Measurements from ENCODE around the gene LGMN.

LGMN gene

DNA sequence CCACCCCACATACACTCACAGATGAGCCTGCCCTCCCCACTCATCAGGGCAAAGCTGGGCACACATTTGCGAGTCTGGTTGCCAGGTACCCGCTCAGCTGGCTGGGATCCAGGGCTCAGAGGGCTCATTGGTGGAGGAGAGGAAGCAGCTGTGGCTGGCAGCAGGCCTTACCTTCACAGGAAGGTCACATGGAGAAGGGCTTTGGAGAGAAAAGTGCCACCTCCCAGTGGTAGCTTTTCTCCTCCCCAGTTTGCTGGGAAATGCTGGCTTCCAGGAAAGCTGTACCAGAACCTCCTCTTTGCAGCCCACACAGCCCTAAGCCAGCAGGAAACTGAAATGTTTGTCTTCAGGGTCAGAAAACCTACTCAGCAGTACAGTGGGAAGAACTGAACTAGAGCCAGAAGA, 55.6 kb downstream of the LGMN start:
- DNase-seq (ENCODE audit: extremely low read depth, low read depth): no peak
- TF ChIP-seq, protein P1, sequence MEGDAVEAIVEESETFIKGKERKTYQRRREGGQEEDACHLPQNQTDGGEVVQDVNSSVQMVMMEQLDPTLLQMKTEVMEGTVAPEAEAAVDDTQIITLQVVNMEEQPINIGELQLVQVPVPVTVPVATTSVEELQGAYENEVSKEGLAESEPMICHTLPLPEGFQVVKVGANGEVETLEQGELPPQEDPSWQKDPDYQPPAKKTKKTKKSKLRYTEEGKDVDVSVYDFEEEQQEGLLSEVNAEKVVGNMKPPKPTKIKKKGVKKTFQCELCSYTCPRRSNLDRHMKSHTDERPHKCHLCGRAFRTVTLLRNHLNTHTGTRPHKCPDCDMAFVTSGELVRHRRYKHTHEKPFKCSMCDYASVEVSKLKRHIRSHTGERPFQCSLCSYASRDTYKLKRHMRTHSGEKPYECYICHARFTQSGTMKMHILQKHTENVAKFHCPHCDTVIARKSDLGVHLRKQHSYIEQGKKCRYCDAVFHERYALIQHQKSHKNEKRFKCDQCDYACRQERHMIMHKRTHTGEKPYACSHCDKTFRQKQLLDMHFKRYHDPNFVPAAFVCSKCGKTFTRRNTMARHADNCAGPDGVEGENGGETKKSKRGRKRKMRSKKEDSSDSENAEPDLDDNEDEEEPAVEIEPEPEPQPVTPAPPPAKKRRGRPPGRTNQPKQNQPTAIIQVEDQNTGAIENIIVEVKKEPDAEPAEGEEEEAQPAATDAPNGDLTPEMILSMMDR (IDR thresholded peaks at IDR 0.05; ENCODE audit: low read depth, low read length): no peak

DNA sequence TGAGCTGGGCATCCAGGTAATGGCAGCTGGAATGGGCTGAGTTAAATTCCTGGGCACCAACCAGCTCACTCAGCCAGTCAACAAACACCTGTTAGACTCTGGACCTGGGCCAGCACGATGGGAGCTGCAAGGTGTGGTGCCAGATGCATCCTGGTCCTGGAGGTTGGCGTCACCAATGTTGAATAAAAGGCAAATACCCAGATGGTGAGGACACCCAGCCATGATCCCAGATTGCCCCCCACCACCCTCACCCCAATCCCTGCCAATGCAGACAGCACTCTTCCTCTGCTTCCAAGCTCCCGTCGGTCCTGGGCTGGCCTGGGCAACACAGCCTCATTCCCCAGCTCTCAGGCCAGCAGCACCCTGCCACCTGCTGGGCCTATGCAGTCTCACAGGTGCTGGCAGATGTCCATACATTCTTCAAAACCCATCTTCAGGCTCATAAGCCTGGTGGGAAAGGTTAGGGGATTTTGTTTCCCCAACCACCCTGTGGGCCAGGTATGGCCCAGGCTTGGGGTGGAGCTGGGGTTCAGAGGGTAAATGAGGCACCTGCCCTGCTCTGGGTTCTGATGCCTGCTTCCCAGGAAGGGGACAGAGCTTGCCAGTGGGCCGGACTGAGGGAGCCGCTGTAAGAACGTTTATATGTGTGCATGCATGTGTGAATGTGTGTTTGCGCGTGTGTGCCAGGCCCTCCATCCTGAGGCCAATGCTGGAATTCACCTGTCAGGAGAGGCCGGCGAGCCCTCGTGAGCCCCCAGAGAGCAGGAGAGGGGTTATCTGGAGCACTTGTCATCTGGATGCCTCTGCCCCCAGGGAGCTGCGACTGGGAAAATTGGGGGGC, 58.0 kb downstream of the LGMN start:
- DNase-seq (ENCODE audit: extremely low read depth, low read depth): no peak
- TF ChIP-seq, protein P1 (IDR thresholded peaks at IDR 0.05; ENCODE audit: low read depth, low read length): peak; percentile 38

DNA sequence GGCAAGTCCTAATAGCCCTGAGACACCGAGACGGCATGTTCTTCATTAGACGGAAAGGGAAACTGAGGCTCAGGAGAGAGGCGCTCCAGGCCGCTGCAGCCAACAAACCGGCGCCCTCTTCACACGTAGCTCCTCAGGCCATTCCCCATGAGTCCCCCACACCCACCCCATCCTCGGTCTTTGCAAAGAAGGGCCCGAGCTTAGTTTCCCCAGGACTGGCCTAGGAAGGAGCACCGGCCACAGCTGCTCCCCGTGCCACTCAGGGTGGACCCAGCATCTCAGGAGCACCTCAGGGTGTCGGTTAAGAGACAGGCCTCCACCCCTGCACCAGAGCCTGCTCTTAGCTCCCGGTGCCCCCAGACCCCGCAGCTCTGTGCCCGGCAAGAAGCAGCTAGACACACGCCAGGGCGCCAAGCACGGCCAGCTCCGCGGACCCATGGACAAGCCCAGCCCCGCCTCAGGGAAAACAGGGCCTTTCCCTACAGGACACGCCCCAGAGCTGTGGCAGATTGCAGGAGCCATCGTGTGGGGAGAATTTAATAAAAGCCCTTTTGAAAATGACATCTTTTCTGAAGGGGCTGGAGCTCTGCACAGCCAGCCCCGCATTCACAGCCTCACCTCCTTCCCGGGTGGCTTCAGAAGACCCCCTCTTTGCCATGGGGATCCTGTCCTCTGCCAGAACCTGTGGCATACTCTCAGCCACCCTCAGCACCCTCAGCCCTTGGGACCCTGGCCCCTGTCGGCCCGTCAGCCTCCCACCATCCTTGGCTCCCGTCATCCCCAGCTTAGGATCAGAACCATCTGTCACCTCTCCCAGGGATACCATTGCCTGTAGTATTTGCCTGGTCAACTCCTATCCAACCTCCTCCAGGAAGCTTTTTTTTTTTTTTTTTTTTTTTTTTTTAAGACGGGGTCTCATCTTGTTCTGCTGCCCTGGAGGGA, 59.7 kb downstream of the LGMN start:
- no peak for DNase-seq (ENCODE audit: extremely low read depth, low read depth)
- TF ChIP-seq, protein P1 (IDR thresholded peaks at IDR 0.05; ENCODE audit: low read depth, low read length): no peak

DNA sequence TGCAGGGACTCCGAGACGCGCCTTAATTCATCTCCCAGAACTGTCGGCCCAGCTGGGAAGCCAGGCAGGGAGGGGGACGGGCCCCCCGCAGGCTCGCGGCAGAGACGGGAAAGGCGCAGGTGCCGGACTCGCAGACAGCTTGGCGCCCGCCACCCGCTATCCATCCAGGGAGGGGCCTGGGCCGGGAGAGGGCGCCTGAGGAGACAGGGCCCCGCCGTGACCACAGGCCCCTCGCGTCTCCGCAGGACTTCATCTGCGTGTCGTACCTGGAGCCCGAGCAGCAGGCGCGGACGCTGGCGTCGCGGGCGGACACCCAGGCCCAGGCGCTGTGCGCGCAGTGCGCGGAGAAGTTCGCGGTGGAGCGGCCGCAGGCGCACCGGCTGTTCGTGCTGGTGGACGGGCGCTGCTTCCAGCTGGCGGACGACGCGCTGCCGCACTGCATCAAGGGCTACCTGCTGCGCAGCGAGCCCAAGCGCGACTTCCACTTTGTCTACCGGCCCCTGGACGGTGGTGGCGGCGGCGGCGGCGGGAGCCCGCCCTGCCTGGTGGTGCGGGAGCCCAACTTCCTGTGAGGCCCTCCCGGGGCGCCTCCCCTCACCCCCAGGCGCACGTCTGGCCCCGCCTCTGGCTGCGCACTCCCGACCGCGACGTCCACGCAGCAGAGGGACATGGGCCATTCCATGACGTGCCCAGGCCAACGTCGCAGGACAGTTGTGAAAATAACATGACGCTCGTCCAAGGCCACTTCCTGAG, 60.6 kb downstream of the LGMN start:
- TF ChIP-seq, protein P1 (IDR thresholded peaks at IDR 0.05; ENCODE audit: low read depth, low read length): no peak
- DNase-seq (ENCODE audit: extremely low read depth, low read depth): no peak

DNA sequence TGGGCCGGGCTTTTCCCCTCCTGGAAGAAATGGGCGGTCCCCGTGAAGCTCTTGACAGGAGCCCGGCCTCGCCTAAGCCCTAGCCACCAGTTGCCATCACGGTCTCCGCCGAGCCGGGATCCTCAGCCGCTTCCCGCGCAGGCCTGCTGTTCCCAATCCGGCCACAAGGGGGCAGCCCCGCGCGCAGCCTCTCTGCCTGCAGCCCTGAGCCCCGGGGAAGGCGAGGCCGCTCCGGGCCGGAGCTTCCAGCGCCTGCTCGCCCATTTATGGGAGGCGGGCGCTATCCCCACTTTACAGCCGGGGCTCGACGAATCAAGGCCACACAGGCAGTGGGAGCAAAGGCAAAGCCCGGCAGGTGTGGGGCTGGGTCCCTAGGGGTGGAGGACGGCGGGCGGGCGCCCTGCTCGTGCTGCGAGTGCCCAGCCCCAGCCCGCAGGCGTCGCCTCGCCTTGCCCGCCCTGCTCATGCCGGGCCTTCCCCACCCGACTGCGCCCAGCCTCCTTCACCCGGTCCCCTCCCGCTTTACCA, 61.5 kb downstream of the LGMN start:
- peak; percentile 12 for DNase-seq (ENCODE audit: extremely low read depth, low read depth)
- TF ChIP-seq, protein P1 (IDR thresholded peaks at IDR 0.05; ENCODE audit: low read depth, low read length): peak; percentile 96

DNA sequence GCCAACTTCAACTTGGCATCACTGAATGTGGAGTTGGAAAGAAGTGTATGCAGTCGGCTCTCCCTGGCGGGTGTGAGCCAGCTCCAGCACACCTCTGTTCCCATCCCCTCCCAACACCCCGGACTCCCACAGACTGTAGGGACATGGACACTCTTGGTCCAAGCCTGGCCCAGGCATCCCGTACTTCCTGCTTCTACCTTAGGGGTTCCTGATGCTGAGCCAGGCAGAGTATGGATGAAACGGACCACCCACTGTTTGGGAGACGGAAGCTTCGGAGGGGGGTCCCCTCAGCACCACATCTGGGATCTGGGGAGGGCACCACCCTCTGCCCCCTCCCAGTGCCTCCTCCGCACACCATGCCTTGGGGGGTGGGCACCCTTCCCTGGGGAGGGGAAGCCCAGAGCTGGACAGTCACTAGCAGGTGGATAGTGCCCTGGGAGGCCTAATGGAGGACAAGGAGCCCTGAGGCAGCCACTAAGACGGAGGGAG, 62.0 kb downstream of the LGMN start:
- no peak for DNase-seq (ENCODE audit: extremely low read depth, low read depth)
- TF ChIP-seq, protein P1 (IDR thresholded peaks at IDR 0.05; ENCODE audit: low read depth, low read length): no peak
